ENCODE measurements around the gene NPL.

NPL gene
- total RNA-seq: 5.0 to 8.7 (median 6.5) reads per million in 9 experiments

GRCh38 chr1:182789138-182790076 is at the start of gene NPL:
Gene NPL, plus strand, starts transcription at chr1:182789773. Its CDS starts 4,599 bp downstream, at chr1:182794372.
- Mint-ChIP-seq H3K27me3 (peaks cover 0 to 7% of the 10 kb centered on the region in 2 donors), H3K4me1 (ENCODE audit: low read depth in 2 of 2) (peaks cover 6 to 9% of the 10 kb centered on the region in 2 donors), H3K36me3 (ENCODE audit: insufficient read depth) (peaks cover 8% of the 10 kb centered on the region), H3K4me3 (peak within 1 kb of the TSS; percentile 93 to 96), H3K27ac (peak within 1 kb of the TSS; percentile 79 to 93), H3K9me3 (no peaks in the 10 kb centered on the region)
- ATAC-seq (replicated peaks): peak; percentile 96
- DNase-seq: peak; percentile 76 to 85 (median 80)

GRCh38 chr1:182740120-182740519 is 49.5 kb upstream of the NPL start:
- Mint-ChIP-seq H3K4me1 (ENCODE audit: low read depth in 2 of 2) (peaks cover 2 to 4% of the 10 kb centered on the region in 2 donors), H3K9me3 (no peaks in the 10 kb centered on the region), H3K36me3 (ENCODE audit: insufficient read depth) (no peaks in the 10 kb centered on the region), H3K27me3 (peaks cover 0 to 7% of the 10 kb centered on the region in 2 donors), H3K27ac (no peak overlapping the region), H3K4me3 (no peak overlapping the region)
- DNase-seq (no peak), ATAC-seq (replicated peaks) (no peak)

GRCh38 chr1:182742780-182743179 is 46.8 kb upstream of the NPL start:
- DNase-seq (no peak), ATAC-seq (replicated peaks) (no peak)
- H3K9me3 Mint-ChIP-seq: no peaks in the 10 kb centered on the region
- no peak overlapping the region for H3K4me3 Mint-ChIP-seq
- H3K36me3 Mint-ChIP-seq (ENCODE audit: insufficient read depth): no peaks in the 10 kb centered on the region
- H3K4me1 Mint-ChIP-seq (ENCODE audit: low read depth in 2 of 2): peaks cover 2 to 4% of the 10 kb centered on the region in 2 donors
- H3K27ac Mint-ChIP-seq: no peak overlapping the region
- H3K27me3 Mint-ChIP-seq: peaks cover 0 to 19% of the 10 kb centered on the region in 2 donors

GRCh38 chr1:182752077-182752988 is 37.2 kb upstream of the NPL start:
- no peaks in the 10 kb centered on the region for H3K36me3 Mint-ChIP-seq (ENCODE audit: insufficient read depth)
- ATAC-seq (replicated peaks) (no peak), DNase-seq (no peak)
- H3K27ac Mint-ChIP-seq: no peak overlapping the region
- peaks cover 24 to 25% of the 10 kb centered on the region in 2 donors for H3K27me3 Mint-ChIP-seq
- H3K9me3 Mint-ChIP-seq: no peaks in the 10 kb centered on the region
- no peaks in the 10 kb centered on the region for H3K4me1 Mint-ChIP-seq (ENCODE audit: low read depth in 2 of 2)
- H3K4me3 Mint-ChIP-seq: no peak overlapping the region

GRCh38 chr1:182754087-182754486 is 35.5 kb upstream of the NPL start:
- Mint-ChIP-seq H3K27me3 (peaks cover 19 to 21% of the 10 kb centered on the region in 2 donors), H3K4me1 (ENCODE audit: low read depth in 2 of 2) (no peaks in the 10 kb centered on the region), H3K4me3 (no peak overlapping the region), H3K27ac (no peak overlapping the region), H3K9me3 (no peaks in the 10 kb centered on the region), H3K36me3 (ENCODE audit: insufficient read depth) (peaks cover 2% of the 10 kb centered on the region)
- ATAC-seq (replicated peaks) (no peak), DNase-seq (no peak)

- no peak overlapping the region for H3K27ac Mint-ChIP-seq
- no peaks in the 10 kb centered on the region for H3K4me1 Mint-ChIP-seq (ENCODE audit: low read depth in 2 of 2)
- ATAC-seq (replicated peaks): no peak
- no peaks in the 10 kb centered on the region for H3K9me3 Mint-ChIP-seq
- peaks cover 2% of the 10 kb centered on the region for H3K36me3 Mint-ChIP-seq (ENCODE audit: insufficient read depth)
- H3K4me3 Mint-ChIP-seq: no peak overlapping the region
- no peak for DNase-seq
- H3K27me3 Mint-ChIP-seq: peaks cover 12 to 21% of the 10 kb centered on the region in 2 donors
These were observed 34.8 kb upstream of the NPL start for GRCh38 chr1:182754543-182755314.

GRCh38 chr1:182755632-182756031 is 33.9 kb upstream of the NPL start:
- no peak for DNase-seq
- Mint-ChIP-seq H3K27me3 (peaks cover 6 to 19% of the 10 kb centered on the region in 2 donors), H3K27ac (no peak overlapping the region), H3K36me3 (ENCODE audit: insufficient read depth) (peaks cover 2% of the 10 kb centered on the region), H3K9me3 (no peaks in the 10 kb centered on the region), H3K4me1 (ENCODE audit: low read depth in 2 of 2) (no peaks in the 10 kb centered on the region), H3K4me3 (no peak overlapping the region)
- ATAC-seq (replicated peaks): no peak

- Mint-ChIP-seq H3K9me3 (no peaks in the 10 kb centered on the region), H3K27me3 (peaks cover 0 to 14% of the 10 kb centered on the region in 2 donors), H3K27ac (no peak overlapping the region), H3K4me3 (no peak overlapping the region), H3K36me3 (ENCODE audit: insufficient read depth) (peaks cover 2% of the 10 kb centered on the region), H3K4me1 (ENCODE audit: low read depth in 2 of 2) (no peaks in the 10 kb centered on the region)
- no peak for ATAC-seq (replicated peaks)
- no peak for DNase-seq
These were observed 33.1 kb upstream of the NPL start for GRCh38 chr1:182756423-182756822.

- peaks cover 25 to 36% of the 10 kb centered on the region in 2 donors for H3K27me3 Mint-ChIP-seq
- ATAC-seq (replicated peaks): no peak
- H3K4me1 Mint-ChIP-seq (ENCODE audit: low read depth in 2 of 2): no peaks in the 10 kb centered on the region
- no peak overlapping the region for H3K27ac Mint-ChIP-seq
- no peaks in the 10 kb centered on the region for H3K9me3 Mint-ChIP-seq
- H3K36me3 Mint-ChIP-seq (ENCODE audit: insufficient read depth): peaks cover 2% of the 10 kb centered on the region
- H3K4me3 Mint-ChIP-seq: no peak overlapping the region
- no peak for DNase-seq
These were observed 27.9 kb upstream of the NPL start for GRCh38 chr1:182761396-182762395.

- no peak overlapping the region for H3K4me3 Mint-ChIP-seq
- DNase-seq: no peak
- H3K36me3 Mint-ChIP-seq (ENCODE audit: insufficient read depth): peaks cover 2% of the 10 kb centered on the region
- no peak overlapping the region for H3K27ac Mint-ChIP-seq
- H3K9me3 Mint-ChIP-seq: no peaks in the 10 kb centered on the region
- peaks cover 25 to 38% of the 10 kb centered on the region in 2 donors for H3K27me3 Mint-ChIP-seq
- no peak for ATAC-seq (replicated peaks)
- no peaks in the 10 kb centered on the region for H3K4me1 Mint-ChIP-seq (ENCODE audit: low read depth in 2 of 2)
These were observed 27.0 kb upstream of the NPL start for GRCh38 chr1:182762536-182762935.

GRCh38 chr1:182764029-182764727 is 25.4 kb upstream of the NPL start:
- no peak overlapping the region for H3K27ac Mint-ChIP-seq

More at GRCh38 chr1:182764029-182764727, 25.4 kb upstream of the NPL start:
- Mint-ChIP-seq H3K4me1 (ENCODE audit: low read depth in 2 of 2) (no peaks in the 10 kb centered on the region), H3K27me3 (peaks cover 30 to 47% of the 10 kb centered on the region in 2 donors), H3K9me3 (no peaks in the 10 kb centered on the region), H3K4me3 (no peak overlapping the region), H3K36me3 (ENCODE audit: insufficient read depth) (no peaks in the 10 kb centered on the region)
- ATAC-seq (replicated peaks): no peak
- DNase-seq: no peak
